Measurements from ENCODE around the gene RNASEH2C. TPM values are rescaled to one million over a fixed set of nuclear protein-coding genes. Genes with fewer than 3 reads are reported as not detected.
A peak's percentile ranks its signal among the peaks of the same experiment; 100 is the strongest.
"Not testable (repeated sequence)": the region's sequence is repeated elsewhere in the genome, so short reads cannot be mapped to it uniquely, and the experiment has no call there.

The RNASEH2C gene
- total RNA-seq, 2 experiments from 2014 or later: 101 to 109 TPM

DNA sequence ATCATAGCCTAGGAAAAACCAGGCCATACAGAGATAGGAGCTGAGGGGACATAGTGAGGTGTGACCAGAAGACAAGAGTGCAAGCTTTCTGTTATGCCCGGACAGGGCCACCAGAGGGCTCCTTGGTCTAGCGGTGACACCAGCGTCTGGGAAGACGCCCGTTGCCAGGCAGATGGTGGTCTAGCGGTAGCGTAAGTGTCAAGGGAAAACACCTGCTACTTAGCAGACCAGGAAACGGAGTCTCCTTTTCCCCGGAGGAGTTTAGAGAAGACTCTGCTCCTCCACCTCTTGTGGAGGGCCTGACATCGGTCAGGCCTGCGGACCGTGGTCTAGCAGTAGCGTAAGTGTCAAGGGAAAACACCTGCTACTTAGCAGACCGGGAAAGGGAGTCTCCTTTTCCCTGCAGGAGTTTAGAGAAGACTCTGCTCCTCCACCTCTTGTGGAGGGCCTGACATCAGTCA is 14.3 kb downstream of the RNASEH2C start:
- H3K36me3 Mint-ChIP-seq (ENCODE audit: low read depth); H3K27ac Mint-ChIP-seq; H3K27me3 Mint-ChIP-seq; intact Hi-C loops (cut with micrococcal nuclease); H3K9me3 Mint-ChIP-seq: not testable (repeated sequence)
- CTCF ChIA-PET: interaction anchor here (0.6 to 4.0 kb wide), 19 partner anchors 12 to 316 kb away, joined by 3 to 18 read pairs (median 4); partner anchors contain the start of genes FIBP and RNASEH2C
- DNase-seq: peak; percentile 94
- TF ChIP-seq, protein P1, sequence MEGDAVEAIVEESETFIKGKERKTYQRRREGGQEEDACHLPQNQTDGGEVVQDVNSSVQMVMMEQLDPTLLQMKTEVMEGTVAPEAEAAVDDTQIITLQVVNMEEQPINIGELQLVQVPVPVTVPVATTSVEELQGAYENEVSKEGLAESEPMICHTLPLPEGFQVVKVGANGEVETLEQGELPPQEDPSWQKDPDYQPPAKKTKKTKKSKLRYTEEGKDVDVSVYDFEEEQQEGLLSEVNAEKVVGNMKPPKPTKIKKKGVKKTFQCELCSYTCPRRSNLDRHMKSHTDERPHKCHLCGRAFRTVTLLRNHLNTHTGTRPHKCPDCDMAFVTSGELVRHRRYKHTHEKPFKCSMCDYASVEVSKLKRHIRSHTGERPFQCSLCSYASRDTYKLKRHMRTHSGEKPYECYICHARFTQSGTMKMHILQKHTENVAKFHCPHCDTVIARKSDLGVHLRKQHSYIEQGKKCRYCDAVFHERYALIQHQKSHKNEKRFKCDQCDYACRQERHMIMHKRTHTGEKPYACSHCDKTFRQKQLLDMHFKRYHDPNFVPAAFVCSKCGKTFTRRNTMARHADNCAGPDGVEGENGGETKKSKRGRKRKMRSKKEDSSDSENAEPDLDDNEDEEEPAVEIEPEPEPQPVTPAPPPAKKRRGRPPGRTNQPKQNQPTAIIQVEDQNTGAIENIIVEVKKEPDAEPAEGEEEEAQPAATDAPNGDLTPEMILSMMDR (IDR thresholded peaks at IDR 0.05): peak; percentile 69
- peak; percentile 30 for ATAC-seq
- Mint-ChIP-seq H3K4me3 (peak overlapping the region; percentile 20), H3K4me1 (ENCODE audit: low read depth) (peaks cover 10% of the 10 kb centered on the region)
- POLR2A ChIA-PET: interaction anchor here (0.6 to 1.2 kb wide), 2 partner anchors 12 to 111 kb away, joined by 3 read pairs; no protein-coding TSS in a partner anchor

DNA sequence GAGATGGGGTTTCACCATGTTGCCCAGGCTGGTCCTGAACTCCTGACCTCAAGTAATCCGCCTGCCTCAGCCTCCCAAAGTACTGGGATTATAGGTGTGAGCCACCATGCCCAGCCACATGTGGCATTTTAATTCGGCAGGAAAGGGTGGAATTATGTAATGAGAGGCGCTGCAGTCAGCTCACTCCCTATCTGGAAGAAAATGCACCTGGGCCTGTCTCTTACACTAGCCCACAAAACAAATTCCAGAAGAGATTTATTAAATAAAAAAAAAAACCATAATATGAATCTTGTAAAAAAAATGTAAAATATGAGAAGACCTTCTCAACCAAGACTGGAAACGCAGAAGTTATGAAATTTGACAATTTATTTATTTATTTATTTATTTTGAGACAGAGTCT is 16.8 kb downstream of the RNASEH2C start:
- H3K36me3 Mint-ChIP-seq (ENCODE audit: low read depth): no peaks in the 10 kb centered on the region
- H3K27me3 Mint-ChIP-seq: peaks cover 1% of the 10 kb centered on the region
- ATAC-seq (no peak), DNase-seq (no peak)
- intact Hi-C loops (cut with micrococcal nuclease): no loop called here
- POLR2A ChIA-PET: no interaction called here
- TF ChIP-seq, protein P1 (IDR thresholded peaks at IDR 0.05): no peak
- no peak overlapping the region for H3K27ac Mint-ChIP-seq
- no peaks in the 10 kb centered on the region for H3K9me3 Mint-ChIP-seq
- peaks cover 7% of the 10 kb centered on the region for H3K4me1 Mint-ChIP-seq (ENCODE audit: low read depth)
- no peak overlapping the region for H3K4me3 Mint-ChIP-seq
- CTCF ChIA-PET: interaction anchor here (1.0 to 4.0 kb wide), 6 partner anchors 8 to 114 kb away, joined by 3 to 18 read pairs (median 8); partner anchors contain the start of gene RNASEH2C

DNA sequence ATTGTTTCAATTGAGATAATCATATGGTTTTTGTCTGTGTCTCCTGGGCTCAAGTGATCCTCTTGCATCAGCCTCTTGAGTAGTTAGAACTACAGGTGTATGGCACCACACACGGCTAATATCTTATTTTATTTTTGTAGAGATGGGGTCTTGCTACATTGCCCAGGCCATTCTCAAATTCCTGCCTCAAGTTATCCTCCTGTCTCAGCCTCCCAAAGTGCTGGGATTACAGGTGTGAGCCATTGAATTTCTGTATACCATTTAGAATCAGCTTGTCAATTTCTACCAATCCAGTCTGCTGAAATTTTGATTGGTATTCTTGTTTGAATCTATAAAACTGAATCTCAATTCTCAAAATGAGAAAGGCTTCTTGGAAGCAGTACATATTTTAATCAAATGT is 18.9 kb downstream of the RNASEH2C start:
- Mint-ChIP-seq H3K36me3 (ENCODE audit: low read depth) (no peaks in the 10 kb centered on the region), H3K4me3 (no peak overlapping the region), H3K9me3 (no peaks in the 10 kb centered on the region), H3K4me1 (ENCODE audit: low read depth) (peaks cover 1% of the 10 kb centered on the region), H3K27me3 (peaks cover 1% of the 10 kb centered on the region), H3K27ac (no peak overlapping the region)
- ChIA-PET POLR2A (no interaction called here), CTCF (interaction anchor here (1.4 kb wide), 1 partner anchor 10 kb away, joined by 3 read pairs; the partner anchor contains the start of gene KAT5)
- intact Hi-C loops (cut with micrococcal nuclease): no loop called here
- no peak for ATAC-seq
- TF ChIP-seq, protein P1 (IDR thresholded peaks at IDR 0.05): no peak
- no peak for DNase-seq

DNA sequence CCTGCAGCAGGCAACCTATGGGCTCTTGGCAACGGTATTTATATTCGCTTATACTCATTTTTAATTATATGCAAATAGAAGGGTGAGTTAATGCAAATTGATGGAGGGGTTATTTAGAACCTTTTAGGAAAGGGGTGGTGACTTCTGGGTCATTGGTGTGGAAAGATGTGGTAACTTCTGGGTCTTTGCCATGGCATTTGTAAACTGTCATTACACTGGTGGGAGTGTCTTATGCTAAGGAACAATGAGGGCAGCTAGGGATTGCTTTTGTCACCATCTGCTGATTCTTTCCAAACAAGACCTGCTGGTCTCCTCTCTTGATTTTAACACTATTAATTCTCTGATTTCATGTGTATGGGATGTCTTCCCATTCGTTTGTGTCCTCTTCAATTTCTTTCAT is 20.2 kb downstream of the RNASEH2C start:
- intact Hi-C loops (cut with micrococcal nuclease): no loop called here
- TF ChIP-seq, protein P1 (IDR thresholded peaks at IDR 0.05): no peak
- DNase-seq: no peak
- Mint-ChIP-seq H3K36me3 (ENCODE audit: low read depth) (no peaks in the 10 kb centered on the region), H3K9me3 (no peaks in the 10 kb centered on the region), H3K27ac (no peak overlapping the region), H3K4me3 (no peak overlapping the region), H3K4me1 (ENCODE audit: low read depth) (no peaks in the 10 kb centered on the region), H3K27me3 (peaks cover 1% of the 10 kb centered on the region)
- ChIA-PET POLR2A (no interaction called here), CTCF (interaction anchor here (0.9 kb wide), 1 partner anchor 90 kb away, joined by 3 read pairs; no protein-coding TSS in a partner anchor)
- no peak for ATAC-seq

DNA sequence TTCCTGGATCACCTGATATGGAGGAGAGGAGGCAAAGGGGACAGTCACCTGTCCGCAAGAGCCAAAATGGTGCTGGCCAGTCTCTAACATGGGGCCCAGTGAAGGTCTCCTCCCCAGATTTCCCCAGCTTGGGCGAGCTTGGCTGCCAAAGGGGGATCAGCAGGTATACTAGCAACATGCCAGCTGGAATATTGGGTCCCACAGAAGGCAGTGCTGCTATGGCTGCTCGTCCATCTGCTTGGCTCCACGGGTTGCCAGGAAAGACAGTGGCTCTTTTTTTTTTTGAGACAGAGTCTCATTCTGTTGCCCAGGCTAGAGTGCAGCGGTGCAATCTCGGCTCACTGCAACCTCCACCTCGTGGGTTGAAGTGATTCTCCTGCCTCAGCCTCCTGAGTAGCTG is 21.3 kb downstream of the RNASEH2C start:
- DNase-seq (no peak), ATAC-seq (no peak)
- Mint-ChIP-seq H3K9me3 (no peaks in the 10 kb centered on the region), H3K27ac (no peak overlapping the region), H3K27me3 (peaks cover 1% of the 10 kb centered on the region), H3K4me1 (ENCODE audit: low read depth) (no peaks in the 10 kb centered on the region), H3K36me3 (ENCODE audit: low read depth) (no peaks in the 10 kb centered on the region), H3K4me3 (no peak overlapping the region)
- intact Hi-C loops (cut with micrococcal nuclease): no loop called here
- CTCF ChIA-PET: no interaction called here
- TF ChIP-seq, protein P1 (IDR thresholded peaks at IDR 0.05): no peak
- POLR2A ChIA-PET: no interaction called here
